Parathyroid adenoma (tissue), 2 donors: ENCODE results near the gene NUDT22.

ENCODE experiments used
- H2AFZ ChIP-seq: fragments of 300-600 bp; sonication (generic); one replicate; pipeline ENCODE4 v1.7.0; 2017; ENCODE audit warnings: antibody characterized with exemption, mild to moderate bottlenecking
- H3K27ac ChIP-seq: fragments of 300-600 bp; sonication (generic); one replicate; pipeline ENCODE4 v1.7.0; 2017
- H3K27me3 ChIP-seq: fragments of 300-600 bp; sonication (generic); one replicate; pipeline ENCODE4 v1.7.0; 2017; ENCODE audit warnings: low read length; ENCODE audit not compliant: control insufficient read depth, insufficient read depth
- H3K36me3 ChIP-seq: fragments of 300-600 bp; sonication (generic); one replicate; pipeline ENCODE4 v1.7.0; 2017; ENCODE audit warnings: low read length; ENCODE audit not compliant: control insufficient read depth, insufficient read depth
- H3K4me1 ChIP-seq: fragments of 300-600 bp; sonication (generic); one replicate; pipeline ENCODE4 v1.7.0; 2017; ENCODE audit warnings: control low read depth
- H3K4me2 ChIP-seq: fragments of 300-600 bp; sonication (generic); one replicate; pipeline ENCODE4 v1.7.0; 2017; ENCODE audit warnings: low read length
- H3K4me3 ChIP-seq: fragments of 300-600 bp; sonication (generic); one replicate; pipeline ENCODE4 v1.7.0; 2017; ENCODE audit warnings: low read depth, low read length
- H3K79me2 ChIP-seq: fragments of 300-600 bp; sonication (generic); one replicate; pipeline ENCODE4 v1.7.0; 2017; ENCODE audit warnings: control low read depth
- H3K9ac ChIP-seq: fragments of 300-600 bp; sonication (generic); one replicate; pipeline ENCODE4 v1.7.0; 2017; ENCODE audit warnings: mild to moderate bottlenecking
- H3K9me3 ChIP-seq: fragments of 300-600 bp; sonication (generic); one replicate; pipeline ENCODE4 v1.7.0; 2017; ENCODE audit warnings: low read length; ENCODE audit not compliant: control insufficient read depth
- TF ChIP-seq, protein P1 (sequence below): fragments of 300-600 bp; sonication (generic); IDR thresholded peaks from one replicate; pipeline ENCODE4 v1.7.0; 2017; ENCODE audit warnings: antibody characterized with exemption, mild to moderate bottlenecking
- donor health status: primary hyperparathyroidism.

NUDT22 gene

DNA sequence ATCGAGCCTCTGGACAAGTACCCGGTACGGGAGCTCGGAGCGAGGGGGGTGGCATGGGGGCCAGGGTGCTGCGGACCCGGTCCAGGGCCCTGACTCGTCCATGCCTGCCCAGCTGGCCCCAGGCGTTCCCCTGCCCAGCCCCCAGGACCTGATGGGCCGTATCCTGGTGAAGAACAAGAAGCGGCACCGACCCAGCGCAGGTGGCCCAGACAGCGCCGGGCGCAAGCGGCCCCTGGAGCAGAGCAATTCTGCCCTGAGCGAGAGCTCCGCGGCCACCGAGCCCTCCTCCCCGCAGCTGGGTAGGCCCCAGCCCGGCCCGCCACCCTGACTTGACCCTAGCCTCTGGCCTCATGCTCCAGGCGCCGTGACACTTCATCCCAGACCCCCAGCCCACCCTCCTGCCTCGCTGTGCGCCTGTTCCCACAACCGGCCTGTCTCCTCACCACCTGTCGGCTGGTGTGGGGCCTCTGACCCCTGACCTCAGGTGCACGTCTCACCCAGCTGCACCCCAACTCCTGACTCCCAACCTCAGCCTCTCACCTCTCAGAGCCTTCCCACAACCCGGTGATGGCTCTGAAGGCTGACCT lies 33.0 kb downstream of the NUDT22 start:
- no peaks in the 10 kb centered on the region for H3K79me2 ChIP-seq
- no peak overlapping the region for H2AFZ ChIP-seq
- H3K4me2 ChIP-seq, result no peak overlapping the region
- no peak overlapping the region for H3K27ac ChIP-seq
- no peaks in the 10 kb centered on the region for H3K9me3 ChIP-seq
- no peaks in the 10 kb centered on the region for H3K27me3 ChIP-seq
- H3K9ac ChIP-seq, result no peak overlapping the region
- TF ChIP-seq, protein P1, sequence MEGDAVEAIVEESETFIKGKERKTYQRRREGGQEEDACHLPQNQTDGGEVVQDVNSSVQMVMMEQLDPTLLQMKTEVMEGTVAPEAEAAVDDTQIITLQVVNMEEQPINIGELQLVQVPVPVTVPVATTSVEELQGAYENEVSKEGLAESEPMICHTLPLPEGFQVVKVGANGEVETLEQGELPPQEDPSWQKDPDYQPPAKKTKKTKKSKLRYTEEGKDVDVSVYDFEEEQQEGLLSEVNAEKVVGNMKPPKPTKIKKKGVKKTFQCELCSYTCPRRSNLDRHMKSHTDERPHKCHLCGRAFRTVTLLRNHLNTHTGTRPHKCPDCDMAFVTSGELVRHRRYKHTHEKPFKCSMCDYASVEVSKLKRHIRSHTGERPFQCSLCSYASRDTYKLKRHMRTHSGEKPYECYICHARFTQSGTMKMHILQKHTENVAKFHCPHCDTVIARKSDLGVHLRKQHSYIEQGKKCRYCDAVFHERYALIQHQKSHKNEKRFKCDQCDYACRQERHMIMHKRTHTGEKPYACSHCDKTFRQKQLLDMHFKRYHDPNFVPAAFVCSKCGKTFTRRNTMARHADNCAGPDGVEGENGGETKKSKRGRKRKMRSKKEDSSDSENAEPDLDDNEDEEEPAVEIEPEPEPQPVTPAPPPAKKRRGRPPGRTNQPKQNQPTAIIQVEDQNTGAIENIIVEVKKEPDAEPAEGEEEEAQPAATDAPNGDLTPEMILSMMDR, result no peak
- H3K4me1 ChIP-seq, result peaks cover 21% of the 10 kb centered on the region
- H3K4me3 ChIP-seq, result no peak overlapping the region
- no peaks in the 10 kb centered on the region for H3K36me3 ChIP-seq

DNA sequence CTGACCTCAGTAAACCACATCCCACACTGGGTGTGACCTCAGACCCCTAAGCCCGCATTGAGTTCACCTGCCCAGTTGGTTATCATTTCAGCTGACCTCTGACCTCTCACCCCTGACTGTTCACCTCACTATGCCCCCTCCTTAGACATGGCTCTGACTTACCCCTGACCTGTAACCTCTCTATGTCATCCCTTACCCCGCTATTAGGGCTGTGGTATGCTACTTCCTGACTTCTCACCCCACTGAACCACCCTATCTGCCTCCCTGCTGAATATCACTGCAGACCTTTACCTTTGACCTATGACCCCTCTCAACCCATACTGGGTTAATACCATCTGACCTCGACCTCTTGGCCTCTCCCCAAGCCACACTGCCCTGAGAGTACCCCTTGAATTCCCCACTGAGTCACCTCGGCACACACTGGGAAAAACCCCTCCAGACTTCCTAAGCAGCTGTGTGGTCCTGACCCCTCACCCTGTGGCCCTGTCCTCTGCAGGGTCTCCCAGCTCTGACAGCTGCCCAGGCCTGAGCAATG lies 33.5 kb downstream of the NUDT22 start:
- no peak overlapping the region for H3K27ac ChIP-seq
- peaks cover 18% of the 10 kb centered on the region for H3K4me1 ChIP-seq
- no peak overlapping the region for H3K9ac ChIP-seq
- H3K9me3 ChIP-seq, result no peaks in the 10 kb centered on the region
- no peak overlapping the region for H3K4me2 ChIP-seq
- H3K79me2 ChIP-seq, result no peaks in the 10 kb centered on the region
- no peak overlapping the region for H2AFZ ChIP-seq
- no peaks in the 10 kb centered on the region for H3K27me3 ChIP-seq
- no peak overlapping the region for H3K4me3 ChIP-seq
- TF ChIP-seq, protein P1, result no peak
- no peaks in the 10 kb centered on the region for H3K36me3 ChIP-seq

DNA sequence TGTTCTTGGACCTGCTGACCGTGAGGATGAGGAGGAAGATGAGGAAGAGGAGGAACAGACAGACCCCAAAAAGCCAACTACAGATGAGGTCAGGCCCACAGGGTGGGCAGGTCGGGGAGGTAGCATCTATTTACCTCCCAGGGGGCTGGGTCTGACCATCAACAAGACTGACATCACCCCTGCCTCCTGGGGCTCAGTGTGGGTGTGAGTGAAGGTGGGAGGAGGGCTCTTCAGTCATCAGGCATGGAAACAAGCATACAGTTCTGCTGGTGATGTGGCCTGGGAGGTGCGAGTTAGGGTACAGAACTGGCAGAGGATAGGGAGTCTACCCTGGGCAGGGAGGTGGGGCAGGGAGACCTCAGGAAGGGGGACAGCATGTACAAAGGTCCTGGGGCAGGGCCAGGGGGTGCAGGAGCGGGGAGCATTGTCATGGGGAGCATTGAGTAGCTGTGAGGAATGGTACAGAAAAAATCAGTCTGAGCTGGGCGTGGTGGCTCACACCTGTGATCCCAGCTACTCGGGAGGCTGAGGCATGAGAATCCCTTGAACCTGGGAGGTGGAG lies 34.2 kb downstream of the NUDT22 start:
- Histone ChIP-seq H3K9me3 (no peaks in the 10 kb centered on the region), H3K9ac (no peak overlapping the region), H3K36me3 (no peaks in the 10 kb centered on the region), H3K4me1 (peaks cover 12% of the 10 kb centered on the region), H3K4me3 (no peak overlapping the region), H3K4me2 (no peak overlapping the region), H3K27ac (no peak overlapping the region), H3K79me2 (no peaks in the 10 kb centered on the region), H3K27me3 (no peaks in the 10 kb centered on the region), H2AFZ (no peak overlapping the region)
- TF ChIP-seq, protein P1, result no peak

DNA sequence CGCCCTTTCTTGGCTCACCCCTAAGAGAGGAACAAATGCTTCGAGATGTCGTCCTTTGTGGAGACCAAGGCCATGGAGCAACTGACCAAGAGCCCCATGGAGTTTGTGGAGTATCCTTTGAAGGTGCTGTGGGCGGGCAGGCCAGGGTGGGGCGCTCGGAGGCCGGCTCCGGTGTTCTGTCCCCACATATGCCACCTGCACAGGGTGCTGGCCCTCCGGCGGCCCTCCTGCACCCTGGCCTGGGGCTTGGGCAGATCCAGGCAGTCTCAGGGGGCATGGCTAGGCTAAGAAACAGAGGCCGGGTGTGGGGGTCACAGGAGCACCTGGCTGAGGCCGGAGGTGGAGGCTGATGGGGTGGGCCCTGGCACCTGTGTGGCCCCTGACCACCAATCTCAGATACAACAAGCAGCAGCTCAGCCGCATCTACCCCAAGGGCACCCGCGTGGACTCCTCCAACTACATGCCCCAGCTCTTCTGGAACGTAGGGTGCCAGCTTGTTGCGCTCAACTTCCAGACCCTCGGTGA lies 35.5 kb downstream of the NUDT22 start:
- Histone ChIP-seq H3K27me3 (no peaks in the 10 kb centered on the region), H3K36me3 (no peaks in the 10 kb centered on the region), H3K79me2 (no peaks in the 10 kb centered on the region), H3K4me2 (no peak overlapping the region), H3K4me1 (no peaks in the 10 kb centered on the region), H3K9me3 (no peaks in the 10 kb centered on the region), H2AFZ (no peak overlapping the region), H3K4me3 (no peak overlapping the region), H3K27ac (no peak overlapping the region), H3K9ac (no peak overlapping the region)
- TF ChIP-seq, protein P1, result no peak
